BLaER1 treated with 17β-estradiol and CSF1 and Interleukin-3, amounts not matched to agents 10 nM and 100 nM (cell line): ENCODE measurements around the gene SMCO3.

Experiments used
- H3K27ac ChIP-seq, 11 experiments: shearing (Covaris generic); formaldehyde crosslinking; 2 replicates each; pipeline ENCODE4 v1.8.1; 2022
- H3K27me3 ChIP-seq, 11 experiments: shearing (Covaris generic); formaldehyde crosslinking; 2 replicates each; pipeline ENCODE4 v1.8.1; 2022
- H3K36me3 ChIP-seq, 11 experiments: shearing (Covaris generic); formaldehyde crosslinking; 2 replicates each; pipeline ENCODE4 v1.8.1; 2022
- H3K4me1 ChIP-seq, 10 experiments: shearing (Covaris generic); formaldehyde crosslinking; 2 replicates each; pipeline ENCODE4 v1.8.1; 2022
- H3K4me2 ChIP-seq, 11 experiments: shearing (Covaris generic); formaldehyde crosslinking; 2 replicates each; pipeline ENCODE4 v1.8.1; 2022
- H3K4me3 ChIP-seq, 10 experiments: shearing (Covaris generic); formaldehyde crosslinking; 2 replicates each; pipeline ENCODE4 v1.8.1; 2022
- H3K9ac ChIP-seq, 11 experiments: shearing (Covaris generic); formaldehyde crosslinking; 2 replicates each; pipeline ENCODE4 v1.8.1; 2022
- H3K9me3 ChIP-seq, 11 experiments: shearing (Covaris generic); formaldehyde crosslinking; replicated peaks in 1 of 11; 2 replicates each; pipeline ENCODE4 v1.8.1; 2022
- H4K20me1 ChIP-seq, 11 experiments: shearing (Covaris generic); formaldehyde crosslinking; 2 replicates each; pipeline ENCODE4 v1.8.1; 2022
- Cebpa-rat ChIP-seq, 11 experiments: shearing (Covaris generic); IDR thresholded peaks; 2 replicates each; pipeline ENCODE4 v1.8.1; 2022

The SMCO3 gene

GRCh38 chr12:14810167-14810952 lies 3.6 kb downstream of the SMCO3 start:
- H3K27me3 ChIP-seq: no peaks in the 10 kb centered on the region
- H3K27ac ChIP-seq: no peak overlapping the region
- no peaks in the 10 kb centered on the region for H4K20me1 ChIP-seq
- H3K9me3 ChIP-seq: no peaks in the 10 kb centered on the region
- TF ChIP-seq Cebpa-rat (IDR thresholded peaks at IDR 0.05): no peak
- peaks cover 0 to 6% (median 0%) of the 10 kb centered on the region in 10 experiments; a peak in 3 of 20 replicates for H3K4me1 ChIP-seq
- no peak overlapping the region for H3K4me3 ChIP-seq
- no peaks in the 10 kb centered on the region for H3K36me3 ChIP-seq
- H3K4me2 ChIP-seq: no peak overlapping the region
- no peak overlapping the region for H3K9ac ChIP-seq

DNA sequence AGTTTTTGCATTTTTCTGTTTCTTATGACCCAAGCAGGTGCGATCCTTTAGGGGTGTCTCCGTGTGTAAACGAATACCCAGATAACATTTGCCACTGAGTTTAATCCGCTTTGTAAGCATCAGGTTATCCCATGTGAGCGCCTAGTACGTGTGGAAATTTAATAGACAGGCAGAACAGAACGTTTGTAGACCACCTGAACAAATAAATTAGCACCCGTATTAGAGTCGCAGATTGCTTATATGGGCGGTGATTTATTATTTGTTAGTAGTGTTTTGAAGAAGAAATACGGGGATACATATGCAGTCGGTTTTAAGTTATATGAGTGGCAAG lies 10.2 kb downstream of the SMCO3 start:
- peak overlapping the region; percentile 84 to 98 (median 92) for H3K4me3 ChIP-seq
- H4K20me1 ChIP-seq: peaks cover 0 to 37% (median 20%) of the 10 kb centered on the region in 11 experiments; a peak in 12 of 22 replicates
- peaks cover 14 to 30% (median 26%) of the 10 kb centered on the region in 10 experiments for H3K4me1 ChIP-seq
- peak overlapping the region; percentile 51 to 98 (median 90); a peak in 21 of 22 replicates for H3K27ac ChIP-seq
- H3K4me2 ChIP-seq: peak overlapping the region; percentile 76 to 96 (median 82)
- peak overlapping the region; percentile 77 to 98 (median 93) for H3K9ac ChIP-seq
- peaks cover 12 to 25% (median 19%) of the 10 kb centered on the region in 11 experiments; a peak in 21 of 22 replicates for H3K36me3 ChIP-seq
- no peaks in the 10 kb centered on the region for H3K9me3 ChIP-seq
- TF ChIP-seq Cebpa-rat (IDR thresholded peaks at IDR 0.05): no peak
- H3K27me3 ChIP-seq: no peaks in the 10 kb centered on the region

- Histone ChIP-seq H4K20me1 (peaks cover 0 to 43% (median 22%) of the 10 kb centered on the region in 11 experiments; a peak in 12 of 22 replicates), H3K4me2 (peak within 1 kb of the TSS; percentile 79 to 98 (median 87)), H3K9ac (peak within 1 kb of the TSS; percentile 88 to 98 (median 93)), H3K27ac (peak within 1 kb of the TSS; percentile 86 to 98 (median 91)), H3K27me3 (no peaks in the 10 kb centered on the region), H3K36me3 (peaks cover 17 to 31% (median 25%) of the 10 kb centered on the region in 11 experiments), H3K4me1 (peaks cover 14 to 30% (median 26%) of the 10 kb centered on the region in 10 experiments), H3K9me3 (no peaks in the 10 kb centered on the region), H3K4me3 (peak within 1 kb of the TSS; percentile 84 to 98 (median 92))
- no peak for TF ChIP-seq Cebpa-rat (IDR thresholded peaks at IDR 0.05)
These were observed 10.8 kb downstream of the SMCO3 start, which contains the start of the genes C12orf60 and WBP11 for GRCh38 chr12:14803011-14803829. Gene C12orf60, plus strand, starts transcription at chr12:14803670. Its CDS starts 19,266 bp downstream, at chr12:14822936. Gene WBP11, minus strand, starts transcription at chr12:14803478. Its CDS starts 2,095 bp downstream, at chr12:14801383.

GRCh38 chr12:14802721-14803010 lies 11.3 kb downstream of the SMCO3 start:
- Histone ChIP-seq H3K4me2 (peak overlapping the region; percentile 78 to 98 (median 87)), H4K20me1 (peaks cover 0 to 48% (median 25%) of the 10 kb centered on the region in 11 experiments; a peak in 12 of 22 replicates), H3K36me3 (peaks cover 23 to 37% (median 31%) of the 10 kb centered on the region in 11 experiments), H3K9ac (peak overlapping the region; percentile 88 to 98 (median 93)), H3K4me3 (peak overlapping the region; percentile 84 to 98 (median 92)), H3K27ac (peak overlapping the region; percentile 86 to 98 (median 91)), H3K4me1 (peaks cover 14 to 30% (median 26%) of the 10 kb centered on the region in 10 experiments), H3K9me3 (no peaks in the 10 kb centered on the region), H3K27me3 (no peaks in the 10 kb centered on the region)
- no peak for TF ChIP-seq Cebpa-rat (IDR thresholded peaks at IDR 0.05)

DNA sequence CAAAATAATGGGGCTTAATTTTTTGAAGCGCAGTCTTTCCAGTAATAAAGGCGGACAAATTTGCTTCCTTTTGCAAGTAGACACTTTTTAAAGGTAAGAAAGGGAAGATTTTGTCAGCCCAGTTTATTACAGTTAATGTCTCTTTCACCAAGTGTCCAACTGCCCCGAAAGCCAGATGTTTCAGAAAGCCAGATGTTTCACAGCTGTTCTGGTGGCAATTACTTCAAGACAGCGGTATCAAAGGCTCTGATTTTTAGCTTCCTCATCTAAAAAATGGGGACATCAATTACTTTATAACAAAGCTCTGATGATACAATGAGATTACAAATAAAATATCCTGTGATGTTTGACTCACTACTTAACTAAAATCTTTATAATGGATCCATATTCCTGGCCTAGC lies 11.7 kb downstream of the SMCO3 start:
- Histone ChIP-seq H3K9ac (peak overlapping the region; percentile 88 to 98 (median 93)), H3K36me3 (peaks cover 27 to 41% (median 35%) of the 10 kb centered on the region in 11 experiments), H3K9me3 (no peaks in the 10 kb centered on the region), H3K4me2 (peak overlapping the region; percentile 78 to 98 (median 87)), H3K4me3 (peak overlapping the region; percentile 84 to 98 (median 92)), H3K27me3 (no peaks in the 10 kb centered on the region), H4K20me1 (peaks cover 0 to 52% (median 30%) of the 10 kb centered on the region in 11 experiments; a peak in 12 of 22 replicates), H3K27ac (peak overlapping the region in 9 of 11 experiments; percentile 86 to 98 (median 94); a peak in 15 of 22 replicates), H3K4me1 (peaks cover 14 to 30% (median 26%) of the 10 kb centered on the region in 10 experiments)
- TF ChIP-seq Cebpa-rat (IDR thresholded peaks at IDR 0.05): no peak

DNA sequence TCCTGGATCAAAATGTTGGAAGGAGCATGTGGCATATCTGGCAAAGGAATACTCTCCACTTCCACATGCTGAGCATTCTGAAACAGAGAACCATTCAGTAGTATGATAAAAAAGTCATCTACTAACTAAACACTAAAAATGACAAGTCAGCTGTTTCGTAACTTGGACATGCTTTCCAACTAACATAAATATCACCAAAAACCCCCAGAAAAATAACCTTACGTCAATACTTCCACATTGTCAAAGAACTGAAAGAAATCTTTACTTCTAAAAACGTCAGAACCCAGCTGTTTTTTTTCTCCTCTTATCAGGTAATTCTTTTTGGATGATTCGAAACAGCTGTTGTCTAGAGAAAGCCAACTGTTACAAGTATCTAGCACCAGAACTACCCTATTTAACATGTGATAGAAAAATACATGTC lies 18.9 kb downstream of the SMCO3 start:
- no peaks in the 10 kb centered on the region for H3K9me3 ChIP-seq
- H3K9ac ChIP-seq: no peak overlapping the region
- peaks cover 0 to 18% (median 0%) of the 10 kb centered on the region in 10 experiments; a peak in 5 of 20 replicates for H3K4me1 ChIP-seq
- no peak overlapping the region for H3K4me3 ChIP-seq
- H4K20me1 ChIP-seq: peaks cover 0 to 44% (median 20%) of the 10 kb centered on the region in 11 experiments; a peak in 12 of 22 replicates
- H3K36me3 ChIP-seq: peaks cover 95 to 100% (median 98%) of the 10 kb centered on the region in 11 experiments
- TF ChIP-seq Cebpa-rat (IDR thresholded peaks at IDR 0.05): no peak
- H3K27ac ChIP-seq: no peak overlapping the region; a peak in 1 of 22 replicates
- no peaks in the 10 kb centered on the region for H3K27me3 ChIP-seq
- peak overlapping the region in 2 of 11 experiments; percentile 46 to 51; a peak in 4 of 22 replicates for H3K4me2 ChIP-seq

- H3K27ac ChIP-seq: no peak overlapping the region
- no peak overlapping the region for H3K4me3 ChIP-seq
- H3K4me2 ChIP-seq: no peak overlapping the region
- no peak for TF ChIP-seq Cebpa-rat (IDR thresholded peaks at IDR 0.05)
- H3K4me1 ChIP-seq: peaks cover 0 to 30% (median 1%) of the 10 kb centered on the region in 10 experiments; a peak in 9 of 20 replicates
- no peaks in the 10 kb centered on the region for H3K27me3 ChIP-seq
- peaks cover 57 to 72% (median 65%) of the 10 kb centered on the region in 11 experiments for H3K36me3 ChIP-seq
- peaks cover 0 to 11% (median 0%) of the 10 kb centered on the region in 11 experiments; a peak in 3 of 22 replicates for H4K20me1 ChIP-seq
- H3K9ac ChIP-seq: no peak overlapping the region
- H3K9me3 ChIP-seq: no peaks in the 10 kb centered on the region
These were observed 28.4 kb downstream of the SMCO3 start for GRCh38 chr12:14785568-14785967.

DNA sequence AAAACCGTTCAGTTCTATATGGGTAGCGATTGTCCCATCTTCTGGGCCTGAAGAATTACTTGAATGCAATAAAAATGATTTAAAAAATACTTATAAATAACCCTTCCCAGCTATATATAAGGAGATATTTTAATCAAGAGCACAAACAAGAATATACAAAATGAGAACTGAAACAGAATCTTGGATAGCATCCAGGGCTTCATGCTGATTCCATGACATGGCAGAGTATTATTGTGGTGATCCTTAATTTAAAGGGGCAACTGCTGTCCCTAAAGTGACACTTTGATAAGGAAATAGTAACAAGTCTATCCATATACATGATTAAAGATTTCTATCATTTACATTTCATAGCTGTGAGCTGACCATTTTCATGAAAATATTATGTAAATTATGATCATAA lies 29.5 kb downstream of the SMCO3 start:
- Histone ChIP-seq H3K36me3 (peaks cover 46 to 61% (median 54%) of the 10 kb centered on the region in 11 experiments), H3K9ac (no peak overlapping the region), H3K4me3 (no peak overlapping the region), H3K9me3 (no peaks in the 10 kb centered on the region), H3K4me1 (peaks cover 0 to 33% (median 2%) of the 10 kb centered on the region in 10 experiments; a peak in 9 of 20 replicates), H4K20me1 (peaks cover 0 to 10% (median 0%) of the 10 kb centered on the region in 11 experiments; a peak in 2 of 22 replicates), H3K27ac (peak overlapping the region in 1 of 11 experiments; percentile 1; a peak in 2 of 22 replicates), H3K4me2 (peak overlapping the region in 2 of 11 experiments; percentile 21 to 23; a peak in 3 of 22 replicates), H3K27me3 (no peaks in the 10 kb centered on the region)
- TF ChIP-seq Cebpa-rat (IDR thresholded peaks at IDR 0.05): no peak
